ENCODE measurements around the gene CLMN. TPM values are rescaled to one million over a fixed set of nuclear protein-coding genes. Genes with fewer than 3 reads are reported as not detected.

Gene CLMN
- total RNA-seq, 1 donor from 2014 or later: 7.7 TPM

- Mint-ChIP-seq H3K4me3 (no peak overlapping the region), H3K27ac (ENCODE audit: unreplicated experiment) (no peak overlapping the region), H3K36me3 (ENCODE audit: low read depth) (no peaks in the 10 kb centered on the region), H3K27me3 (ENCODE audit: low read depth) (no peaks in the 10 kb centered on the region), H3K9me3 (no peaks in the 10 kb centered on the region), H3K4me1 (no peaks in the 10 kb centered on the region)
- TF ChIP-seq CTCF (conservative IDR thresholded peaks at IDR 0.05): no peak
- no peak for DNase-seq (ENCODE audit: low read depth, low spot score)
Observed at GRCh38 chr14:95341564-95341963, 21.9 kb upstream of the CLMN start.

- Mint-ChIP-seq H3K4me3 (no peak overlapping the region), H3K27ac (ENCODE audit: unreplicated experiment) (no peak overlapping the region), H3K27me3 (ENCODE audit: low read depth) (no peaks in the 10 kb centered on the region), H3K9me3 (no peaks in the 10 kb centered on the region), H3K4me1 (no peaks in the 10 kb centered on the region), H3K36me3 (ENCODE audit: low read depth) (no peaks in the 10 kb centered on the region)
- no peak for DNase-seq (ENCODE audit: low read depth, low spot score)
- no peak for TF ChIP-seq CTCF (conservative IDR thresholded peaks at IDR 0.05)
Observed at GRCh38 chr14:95341115-95341514, 21.4 kb upstream of the CLMN start.

- Mint-ChIP-seq H3K27me3 (ENCODE audit: low read depth) (no peaks in the 10 kb centered on the region), H3K4me1 (no peaks in the 10 kb centered on the region), H3K4me3 (no peak overlapping the region), H3K36me3 (ENCODE audit: low read depth) (no peaks in the 10 kb centered on the region), H3K9me3 (no peaks in the 10 kb centered on the region), H3K27ac (ENCODE audit: unreplicated experiment) (no peak overlapping the region)
- no peak for DNase-seq (ENCODE audit: low read depth, low spot score)
- no peak for TF ChIP-seq CTCF (conservative IDR thresholded peaks at IDR 0.05)
Observed at GRCh38 chr14:95340201-95340697, 20.5 kb upstream of the CLMN start.

- Mint-ChIP-seq H3K27ac (ENCODE audit: unreplicated experiment) (no peak overlapping the region), H3K4me1 (no peaks in the 10 kb centered on the region), H3K4me3 (no peak overlapping the region), H3K27me3 (ENCODE audit: low read depth) (no peaks in the 10 kb centered on the region), H3K9me3 (no peaks in the 10 kb centered on the region), H3K36me3 (ENCODE audit: low read depth) (no peaks in the 10 kb centered on the region)
- TF ChIP-seq CTCF (conservative IDR thresholded peaks at IDR 0.05): no peak
- DNase-seq (ENCODE audit: low read depth, low spot score): no peak
Observed at GRCh38 chr14:95339301-95339865, 19.7 kb upstream of the CLMN start.

- no peaks in the 10 kb centered on the region for H3K36me3 Mint-ChIP-seq (ENCODE audit: low read depth)
- no peak overlapping the region for H3K27ac Mint-ChIP-seq (ENCODE audit: unreplicated experiment)
- H3K27me3 Mint-ChIP-seq (ENCODE audit: low read depth): no peaks in the 10 kb centered on the region
- no peak overlapping the region for H3K4me3 Mint-ChIP-seq
- H3K9me3 Mint-ChIP-seq: no peaks in the 10 kb centered on the region
- no peaks in the 10 kb centered on the region for H3K4me1 Mint-ChIP-seq
- DNase-seq (ENCODE audit: low read depth, low spot score): no peak
- no peak for TF ChIP-seq CTCF (conservative IDR thresholded peaks at IDR 0.05)
Observed at GRCh38 chr14:95338436-95338835, 18.7 kb upstream of the CLMN start.
